Loucy (cell line): ENCODE measurements around the gene GAS7.

Experiments
- CTCF ChIP-seq: fragments of 200-600 bp; sonication (generic); conservative IDR thresholded peaks from 2 replicates; pipeline ENCODE4 v1.5.1; 2014; ENCODE audit warnings: mild to moderate bottlenecking, antibody characterized with exemption, low read length
- EZH2phosphoT487 ChIP-seq: fragments of 200-600 bp; IDR thresholded peaks from 2 replicates; pipeline ENCODE4 v1.6.1; 2018; ENCODE audit warnings: antibody characterized with exemption, mild to moderate bottlenecking, moderate library complexity, borderline replicate concordance

DNA sequence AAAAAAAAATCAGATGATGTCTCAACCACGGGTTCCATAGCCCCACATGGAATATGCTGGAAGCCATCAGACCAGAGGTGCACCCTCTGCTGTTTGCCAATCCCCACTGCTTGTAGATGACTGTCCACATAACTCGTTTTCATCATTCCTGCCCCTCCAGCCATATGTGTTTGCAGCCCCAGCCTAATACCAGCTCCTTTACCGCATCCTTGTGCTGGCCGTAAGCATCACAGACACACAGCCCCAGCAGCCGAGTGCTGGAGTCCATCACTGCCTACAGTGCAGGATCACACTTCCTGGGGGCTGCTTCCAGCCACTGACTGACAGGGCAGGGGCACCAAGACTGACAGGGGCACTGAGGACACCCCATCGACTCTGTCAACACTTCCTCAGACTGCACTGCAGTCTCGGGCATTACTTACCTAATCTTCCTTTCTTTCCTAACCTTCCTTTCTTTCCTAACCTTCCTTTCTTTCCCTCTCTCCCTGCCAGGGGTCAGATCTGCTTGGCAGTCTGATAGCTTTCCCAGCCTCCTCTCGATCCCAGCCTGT, 298.3 kb downstream of the GAS7 start:
- TF ChIP-seq CTCF (no peak), EZH2phosphoT487 (no peak)
